ENCODE results near the gene C11orf91.

C11orf91 gene

GRCh38 chr11:33721426-33721825 lies 20.8 kb upstream of the C11orf91 start:
- TF ChIP-seq CTCF (IDR thresholded peaks at IDR 0.05; ENCODE audit: low read depth, low read length): no peak
- no peak for DNase-seq (ENCODE audit: extremely low read depth, low read depth)

GRCh38 chr11:33719587-33719986 lies 19.0 kb upstream of the C11orf91 start:
- no peak for TF ChIP-seq CTCF (IDR thresholded peaks at IDR 0.05; ENCODE audit: low read depth, low read length)
- no peak for DNase-seq (ENCODE audit: extremely low read depth, low read depth)

- no peak for TF ChIP-seq CTCF (IDR thresholded peaks at IDR 0.05; ENCODE audit: low read depth, low read length)
- DNase-seq (ENCODE audit: extremely low read depth, low read depth): no peak
Observed at GRCh38 chr11:33718440-33718839, 17.8 kb upstream of the C11orf91 start.

GRCh38 chr11:33716243-33716642 lies 15.6 kb upstream of the C11orf91 start:
- peak; percentile 40 for TF ChIP-seq CTCF (IDR thresholded peaks at IDR 0.05; ENCODE audit: low read depth, low read length)
- DNase-seq (ENCODE audit: extremely low read depth, low read depth): no peak

GRCh38 chr11:33713856-33714398 lies 13.3 kb upstream of the C11orf91 start:
- no peak for TF ChIP-seq CTCF (IDR thresholded peaks at IDR 0.05; ENCODE audit: low read depth, low read length)
- DNase-seq (ENCODE audit: extremely low read depth, low read depth): no peak

GRCh38 chr11:33713151-33713855 lies 12.7 kb upstream of the C11orf91 start:
- no peak for DNase-seq (ENCODE audit: extremely low read depth, low read depth)
- no peak for TF ChIP-seq CTCF (IDR thresholded peaks at IDR 0.05; ENCODE audit: low read depth, low read length)

GRCh38 chr11:33712436-33712835 lies 11.8 kb upstream of the C11orf91 start:
- no peak for TF ChIP-seq CTCF (IDR thresholded peaks at IDR 0.05; ENCODE audit: low read depth, low read length)
- DNase-seq (ENCODE audit: extremely low read depth, low read depth): no peak

Measured in AG09319 (cell line).